Caco-2 (cell line): Measurements from ENCODE around the gene RAD51B. TPM values are rescaled to one million over a fixed set of nuclear protein-coding genes. Genes with fewer than 3 reads are reported as not detected.
A peak's percentile ranks its signal among the peaks of the same experiment; 100 is the strongest.

Source experiments
- BruUV-seq: library from RNA; stranded (reverse); fragments of 400-500 nt; replicated peaks from 2 replicates; lab custom pipeline; 2021; lab: Mats Ljungman, UMichigan
- CTCF ChIA-PET: fragments of 300-600 bp; sonication (Branson Sonifier 250); formaldehyde crosslinking; loops from one replicate; lab custom pipeline; 2022; ENCODE audit warnings: antibody characterized with exemption; lab: Charles Lee
- POLR2A ChIA-PET: fragments of 300-600 bp; sonication (Branson Sonifier 250); formaldehyde crosslinking; loops from one replicate; lab custom pipeline; 2022; ENCODE audit warnings: antibody characterized with exemption; lab: Charles Lee
- DNase-seq, 2 experiments: peaks; one replicate each; pipeline versions ENCODE4 v3.0.0 to v3.0.0-alpha.2; 2020 to 2022
- H3K27me3 ChIP-seq: replicated peaks from 2 replicates; pipeline ENCODE4 v1.6.0; 2011; ENCODE audit warnings: low read length; ENCODE audit not compliant: control insufficient read depth, insufficient read depth
- H3K36me3 ChIP-seq: 2 replicates; pipeline ENCODE4 v1.5.1; 2011; ENCODE audit warnings: low read length; ENCODE audit not compliant: control insufficient read depth, insufficient read depth
- H3K4me1 ChIP-seq: fragments of 250-450 bp; sonication (Bioruptor Pico); 2 replicates; pipeline ENCODE4 v1.5.1; 2020; ENCODE audit warnings: mild to moderate bottlenecking
- H3K4me3 ChIP-seq: 2 replicates; pipeline ENCODE4 v1.5.1; 2011; ENCODE audit warnings: low read depth, mild to moderate bottlenecking, control low read depth, low read length
- H3K9me3 ChIP-seq: fragments of 250-450 bp; sonication (Bioruptor Pico); 2 replicates; pipeline ENCODE4 v1.5.1; 2020; ENCODE audit warnings: mild to moderate bottlenecking, moderate library complexity
- H3K27ac Mint-ChIP-seq: one replicate; pipeline ENCODE4 v1.8.0; 2022; ENCODE audit warnings: mixed read lengths; ENCODE audit not compliant: unreplicated experiment
- H3K27me3 Mint-ChIP-seq: one replicate; pipeline ENCODE4 v1.8.0; 2022; ENCODE audit warnings: mixed read lengths; ENCODE audit not compliant: insufficient read depth, unreplicated experiment
- H3K36me3 Mint-ChIP-seq: one replicate; pipeline ENCODE4 v1.8.0; 2022; ENCODE audit warnings: mild to moderate bottlenecking, mixed read lengths; ENCODE audit not compliant: insufficient read depth, unreplicated experiment
- H3K4me1 Mint-ChIP-seq: one replicate; pipeline ENCODE4 v1.8.0; 2022; ENCODE audit warnings: low read depth, mixed read lengths; ENCODE audit not compliant: unreplicated experiment
- H3K4me3 Mint-ChIP-seq: one replicate; pipeline ENCODE4 v1.8.0; 2022; ENCODE audit warnings: mild to moderate bottlenecking, moderate library complexity, mixed read lengths; ENCODE audit not compliant: unreplicated experiment
- H3K9me3 Mint-ChIP-seq: one replicate; pipeline ENCODE4 v1.8.0; 2022; ENCODE audit warnings: mixed read lengths; ENCODE audit not compliant: unreplicated experiment
- intact Hi-C: fragments of 100-400 bp; cut with micrococcal nuclease; formaldehyde crosslinking; loops from one replicate; pipeline ENCODE4 v1.10.0; 2022; ENCODE audit not compliant: unreplicated experiment
- total RNA-seq: library from RNA; stranded (reverse); gene quantifications from 2 replicates; pipeline ENCODE4 v1.2.3, GENCODE V29; 2022
- TF ChIP-seq, protein P1 (sequence below), 2 experiments: fragments of 200-600 bp in 1 of 2; IDR thresholded peaks; 1 replicate in 1 of 2; 2 replicates in 1 of 2; pipeline versions ENCODE4 v1.5.1 to v1.8.0; 2011 to 2022; ENCODE audit warnings: antibody characterized with exemption in 1 of 2, control low read depth in 1 of 2, inconsistent platforms in 1 of 2, low read depth in 1 of 2, low read length in 1 of 2, mild to moderate bottlenecking in 1 of 2, moderate library complexity in 1 of 2; ENCODE audit not compliant: insufficient read depth in 1 of 2, severe bottlenecking in 1 of 2, unreplicated experiment in 1 of 2

RAD51B gene
- total RNA-seq, 1 experiment from 2014 or later, result 16.7 TPM

- DNase-seq, result no peak
- Histone ChIP-seq H3K4me1 (peaks cover 19% of the 10 kb centered on the region), H3K27me3 (no peaks in the 10 kb centered on the region), H3K36me3 (no peaks in the 10 kb centered on the region), H3K4me3 (no peak overlapping the region), H3K9me3 (no peaks in the 10 kb centered on the region)
- ChIA-PET POLR2A (no interaction called here), CTCF (no interaction called here)
- Mint-ChIP-seq H3K4me3 (no peak overlapping the region), H3K9me3 (no peaks in the 10 kb centered on the region), H3K4me1 (peaks cover 20% of the 10 kb centered on the region), H3K27ac (no peak overlapping the region), H3K36me3 (no peaks in the 10 kb centered on the region), H3K27me3 (no peaks in the 10 kb centered on the region)
- BruUV-seq, result no TSS peak
- TF ChIP-seq, protein P1, sequence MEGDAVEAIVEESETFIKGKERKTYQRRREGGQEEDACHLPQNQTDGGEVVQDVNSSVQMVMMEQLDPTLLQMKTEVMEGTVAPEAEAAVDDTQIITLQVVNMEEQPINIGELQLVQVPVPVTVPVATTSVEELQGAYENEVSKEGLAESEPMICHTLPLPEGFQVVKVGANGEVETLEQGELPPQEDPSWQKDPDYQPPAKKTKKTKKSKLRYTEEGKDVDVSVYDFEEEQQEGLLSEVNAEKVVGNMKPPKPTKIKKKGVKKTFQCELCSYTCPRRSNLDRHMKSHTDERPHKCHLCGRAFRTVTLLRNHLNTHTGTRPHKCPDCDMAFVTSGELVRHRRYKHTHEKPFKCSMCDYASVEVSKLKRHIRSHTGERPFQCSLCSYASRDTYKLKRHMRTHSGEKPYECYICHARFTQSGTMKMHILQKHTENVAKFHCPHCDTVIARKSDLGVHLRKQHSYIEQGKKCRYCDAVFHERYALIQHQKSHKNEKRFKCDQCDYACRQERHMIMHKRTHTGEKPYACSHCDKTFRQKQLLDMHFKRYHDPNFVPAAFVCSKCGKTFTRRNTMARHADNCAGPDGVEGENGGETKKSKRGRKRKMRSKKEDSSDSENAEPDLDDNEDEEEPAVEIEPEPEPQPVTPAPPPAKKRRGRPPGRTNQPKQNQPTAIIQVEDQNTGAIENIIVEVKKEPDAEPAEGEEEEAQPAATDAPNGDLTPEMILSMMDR (IDR thresholded peaks at IDR 0.05; ENCODE audit: insufficient read depth in 1 of 2, low read depth in 1 of 2, low read length in 1 of 2, severe bottlenecking in 1 of 2, unreplicated experiment in 1 of 2), result no peak
- intact Hi-C loops, result no loop called here
Observed at GRCh38 chr14:68358500-68358899, 538.9 kb downstream of the RAD51B start.

DNA sequence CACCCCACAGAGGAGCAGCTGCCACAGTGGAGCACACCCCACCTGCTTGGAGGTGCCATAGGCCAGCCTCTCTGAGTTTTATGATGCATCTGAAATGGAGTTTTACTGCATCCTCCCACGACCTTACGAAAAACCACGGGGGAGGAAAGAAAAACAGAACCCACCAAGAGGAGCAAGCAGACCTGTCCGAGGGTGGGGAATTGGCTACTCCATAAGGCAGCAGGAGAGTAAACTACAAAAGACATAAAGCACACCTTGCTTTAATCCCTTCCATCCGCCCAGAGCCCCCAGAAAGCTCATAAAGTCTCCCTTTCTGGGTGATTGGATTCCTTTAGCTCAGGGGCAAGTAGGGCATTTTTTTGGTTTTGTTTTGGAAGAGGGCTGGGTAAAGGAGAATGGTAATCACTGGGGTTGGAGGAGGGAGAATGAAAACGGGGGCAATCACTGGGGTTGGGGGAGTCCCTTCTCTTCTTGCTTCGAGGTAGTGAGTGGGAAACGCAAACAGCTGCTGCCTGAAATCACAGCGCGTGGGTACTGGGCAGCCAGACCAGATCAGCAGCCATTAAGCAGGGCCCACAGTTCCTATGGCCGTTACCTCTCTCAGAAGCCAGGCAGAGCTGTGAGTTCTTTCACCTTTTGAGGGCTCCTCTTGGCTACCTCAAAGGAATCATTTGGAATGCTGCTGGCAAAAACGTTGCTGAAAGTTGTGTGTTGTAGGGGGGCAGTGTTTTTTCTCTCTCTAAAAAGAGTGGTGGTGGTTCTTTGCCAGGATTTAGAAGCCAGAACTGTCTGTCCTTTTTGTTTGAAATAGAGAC is 539.6 kb downstream of the RAD51B start:
- Mint-ChIP-seq H3K36me3 (no peaks in the 10 kb centered on the region), H3K27me3 (no peaks in the 10 kb centered on the region), H3K4me3 (no peak overlapping the region), H3K4me1 (peaks cover 26% of the 10 kb centered on the region), H3K9me3 (no peaks in the 10 kb centered on the region), H3K27ac (peak overlapping the region; percentile 92)
- TF ChIP-seq, protein P1 (IDR thresholded peaks at IDR 0.05; ENCODE audit: insufficient read depth in 1 of 2, low read depth in 1 of 2, low read length in 1 of 2, severe bottlenecking in 1 of 2, unreplicated experiment in 1 of 2), result no peak
- no peaks in the 10 kb centered on the region for H3K9me3 ChIP-seq
- CTCF ChIA-PET, result no interaction called here
- BruUV-seq, result TSS peak; percentile 99
- intact Hi-C loops, result no loop called here
- POLR2A ChIA-PET, result no interaction called here
- no peak overlapping the region for H3K4me3 ChIP-seq
- H3K4me1 ChIP-seq, result peaks cover 19% of the 10 kb centered on the region
- no peaks in the 10 kb centered on the region for H3K27me3 ChIP-seq
- no peak for DNase-seq
- H3K36me3 ChIP-seq, result no peaks in the 10 kb centered on the region

GRCh38 chr14:68359837-68360552 is 540.4 kb downstream of the RAD51B start:
- BruUV-seq, result no TSS peak
- no peaks in the 10 kb centered on the region for H3K9me3 ChIP-seq
- TF ChIP-seq, protein P1 (IDR thresholded peaks at IDR 0.05; ENCODE audit: insufficient read depth in 1 of 2, low read depth in 1 of 2, low read length in 1 of 2, severe bottlenecking in 1 of 2, unreplicated experiment in 1 of 2), result no peak
- POLR2A ChIA-PET, result interaction anchor here (0.6 kb wide), 1 partner anchor 436 kb away, joined by 4 read pairs; no protein-coding TSS in a partner anchor
- CTCF ChIA-PET, result no interaction called here
- peaks cover 6% of the 10 kb centered on the region for H3K36me3 Mint-ChIP-seq
- H3K4me1 Mint-ChIP-seq, result peaks cover 34% of the 10 kb centered on the region
- peak; percentile 55 to 87 for DNase-seq
- H3K27ac Mint-ChIP-seq, result peak overlapping the region; percentile 92
- H3K4me3 ChIP-seq, result no peak overlapping the region
- H3K4me1 ChIP-seq, result peaks cover 26% of the 10 kb centered on the region
- intact Hi-C loops, result loop anchor here (5.0 kb wide), 2 partner anchors 53 to 113 kb away; no protein-coding TSS in a partner anchor
- H3K27me3 Mint-ChIP-seq, result no peaks in the 10 kb centered on the region
- peak overlapping the region; percentile 29 for H3K4me3 Mint-ChIP-seq
- H3K36me3 ChIP-seq, result no peaks in the 10 kb centered on the region
- no peaks in the 10 kb centered on the region for H3K27me3 ChIP-seq
- no peaks in the 10 kb centered on the region for H3K9me3 Mint-ChIP-seq
